Tibial nerve (tissue), 4 donors: ENCODE data around the gene DNAJC16.
"Not testable (repeated sequence)": the region's sequence is repeated elsewhere in the genome, so short reads cannot be mapped to it uniquely, and the experiment has no call there.

Experiments used
- CTCF ChIP-seq, 5 experiments: fragments of 200-600 bp in 3 of 5; fragments of 450-650 bp in 2 of 5; sonication (generic) in 3 of 5; IDR thresholded peaks; one replicate each; pipeline ENCODE4 v1.5.1; 2016 to 2019; ENCODE audit warnings: antibody characterized with exemption in 5 of 5, mild to moderate bottlenecking in 3 of 5, moderate library complexity in 2 of 5
- EP300 ChIP-seq, 2 donors: sonication (generic); formaldehyde crosslinking; IDR thresholded peaks; one replicate each; pipeline ENCODE4 v1.6.1; 2017; ENCODE audit warnings: antibody characterized with exemption in 2 of 2, mild to moderate bottlenecking in 1 of 2
- POLR2A ChIP-seq, 2 donors: fragments of 450-650 bp; IDR thresholded peaks; one replicate each; pipeline ENCODE4 v1.6.1; 2017; ENCODE audit warnings: antibody characterized with exemption in 2 of 2, mild to moderate bottlenecking in 2 of 2, moderate library complexity in 2 of 2

- not testable (repeated sequence) for TF ChIP-seq CTCF, POLR2A, EP300 (IDR thresholded peaks at IDR 0.05)
These were observed 42.2 kb upstream of the DNAJC16 start for GRCh38 chr1:15484443-15484842.
